ENCODE data around the gene AJAP1. TPM values are rescaled to one million over a fixed set of nuclear protein-coding genes. Genes with fewer than 3 reads are reported as not detected.

Gene AJAP1
- total RNA-seq, 1 donor from 2014 or later, result 0.44 TPM

GRCh38 chr1:4658643-4659628 lies 4.5 kb downstream of the AJAP1 start:
- no peak for ATAC-seq

DNA sequence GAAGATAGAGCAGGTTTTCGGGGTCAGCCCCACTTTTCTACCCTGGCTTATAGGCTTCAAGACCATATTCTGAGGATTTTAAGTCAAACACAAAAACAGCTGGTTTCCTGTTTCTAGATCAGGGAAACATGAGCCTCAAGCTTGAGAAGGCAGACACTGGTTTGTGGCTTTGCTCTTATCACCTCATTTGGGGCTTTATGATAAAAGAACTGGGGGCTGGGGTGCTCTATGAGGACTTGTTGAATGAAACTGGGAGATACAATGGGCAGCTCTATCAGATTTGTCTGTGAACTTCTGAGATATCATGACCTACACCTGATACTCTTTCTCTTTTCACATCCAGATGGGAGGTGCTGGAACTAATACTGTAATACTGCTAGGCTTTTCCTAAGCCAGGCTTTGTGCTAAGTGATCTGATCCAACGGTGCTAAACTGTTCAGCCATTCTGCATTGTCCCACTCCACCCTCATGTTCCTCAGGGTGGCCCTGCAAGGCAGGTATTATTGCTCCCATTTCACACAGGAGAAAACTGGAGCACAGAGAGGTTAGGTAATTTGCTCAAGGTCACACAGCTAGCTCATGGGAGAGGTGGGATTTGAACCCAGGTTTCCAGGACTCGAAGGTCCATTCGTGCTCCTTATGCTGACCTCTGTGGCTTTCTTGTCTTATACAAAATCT lies 6.6 kb downstream of the AJAP1 start:
- no peak for ATAC-seq

GRCh38 chr1:4661595-4661917 lies 7.1 kb downstream of the AJAP1 start:
- no peak for ATAC-seq

GRCh38 chr1:4662168-4662567 lies 7.8 kb downstream of the AJAP1 start:
- ATAC-seq, result no peak

- ATAC-seq, result no peak
These were observed 8.3 kb downstream of the AJAP1 start for GRCh38 chr1:4662723-4663122.

DNA sequence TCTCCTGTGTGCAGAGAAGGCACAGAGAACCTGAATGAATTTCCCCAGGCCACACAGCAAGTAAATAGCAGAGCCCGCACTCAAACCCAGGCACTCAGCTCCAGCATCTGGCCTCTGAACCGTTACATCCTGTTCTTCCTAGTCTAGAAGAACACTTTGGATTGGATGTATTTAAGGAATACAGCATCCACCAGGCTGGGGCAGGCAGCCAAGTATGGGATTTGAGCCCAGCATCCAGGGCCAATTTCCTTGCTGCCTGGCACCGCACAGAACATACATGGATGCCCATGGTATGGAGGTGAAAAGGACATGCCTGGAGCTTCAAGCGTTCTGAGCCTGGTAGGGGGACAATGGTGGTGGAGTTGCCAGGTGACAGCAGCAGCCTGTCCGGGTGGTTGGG lies 9.7 kb downstream of the AJAP1 start:
- no peak for ATAC-seq

- no peak for ATAC-seq
These were observed 10.2 kb downstream of the AJAP1 start for GRCh38 chr1:4664606-4665005.

- ATAC-seq, result no peak
These were observed 11.0 kb downstream of the AJAP1 start for GRCh38 chr1:4665456-4665855.

GRCh38 chr1:4666683-4667082 lies 12.3 kb downstream of the AJAP1 start:
- peak; percentile 62 for ATAC-seq

DNA sequence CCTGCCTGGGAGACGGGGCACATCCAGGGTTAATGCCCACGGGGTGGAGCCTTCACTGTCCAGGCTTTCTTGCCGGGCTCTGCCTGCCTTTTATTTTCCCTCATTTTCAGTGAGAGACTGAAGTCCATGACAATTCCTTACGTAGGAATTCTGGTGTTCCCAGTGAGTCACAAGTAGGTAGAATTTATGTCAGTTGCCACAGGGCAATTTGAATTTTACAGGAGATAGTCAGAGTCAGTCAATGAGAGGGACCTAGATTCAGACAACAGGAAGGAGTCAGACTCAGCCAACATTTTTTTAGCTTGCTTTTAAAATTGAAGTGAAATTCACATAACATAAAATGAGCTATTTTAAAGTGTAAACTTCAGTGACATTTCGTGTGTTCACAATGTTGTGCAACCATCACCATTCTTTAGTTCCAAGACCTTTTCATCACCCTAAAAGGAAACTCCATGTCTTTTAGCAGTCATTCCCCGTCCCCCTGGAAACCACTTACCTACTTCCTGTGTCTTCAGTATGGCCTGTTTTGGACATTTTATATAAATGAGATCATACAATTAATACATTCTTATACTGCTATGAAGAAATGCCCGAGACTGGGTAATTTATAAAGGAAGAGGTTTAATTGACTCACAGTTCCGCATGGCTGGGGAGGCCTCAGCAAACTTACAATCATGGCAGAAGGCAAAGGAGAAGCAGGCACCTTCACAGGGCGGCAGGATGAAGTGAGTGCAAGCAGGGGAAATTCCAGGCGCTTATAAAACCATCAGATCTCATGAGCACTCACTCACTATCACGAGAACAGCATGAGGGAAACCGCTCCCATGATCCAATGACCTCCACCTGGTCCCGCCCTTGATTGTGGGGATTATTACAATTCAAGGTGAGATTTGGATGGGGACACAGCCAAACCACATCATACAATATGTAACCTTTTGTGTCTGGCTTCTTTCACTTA lies 14.6 kb downstream of the AJAP1 start:
- no peak for ATAC-seq

DNA sequence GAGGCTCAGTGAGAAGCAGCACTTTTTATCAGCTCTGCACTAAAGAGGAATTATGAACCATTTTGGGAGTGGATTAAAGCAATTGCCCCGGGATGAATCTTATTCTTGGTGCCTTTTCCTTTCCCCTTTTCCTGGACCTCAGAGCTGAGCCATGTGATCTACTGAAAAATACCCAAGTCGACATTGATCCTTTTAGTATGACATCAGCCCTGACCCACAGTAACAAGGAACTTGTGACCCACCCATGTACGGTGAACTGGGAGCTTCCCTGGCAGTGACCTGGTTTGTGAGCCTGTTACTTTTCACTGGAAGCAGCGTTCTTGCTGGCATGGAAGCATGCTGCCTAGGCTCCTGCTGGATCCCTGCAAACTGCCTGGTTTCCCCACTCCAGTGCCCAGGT lies 15.9 kb downstream of the AJAP1 start:
- no peak for ATAC-seq

GRCh38 chr1:4671828-4672227 lies 17.4 kb downstream of the AJAP1 start:
- ATAC-seq, result no peak

DNA sequence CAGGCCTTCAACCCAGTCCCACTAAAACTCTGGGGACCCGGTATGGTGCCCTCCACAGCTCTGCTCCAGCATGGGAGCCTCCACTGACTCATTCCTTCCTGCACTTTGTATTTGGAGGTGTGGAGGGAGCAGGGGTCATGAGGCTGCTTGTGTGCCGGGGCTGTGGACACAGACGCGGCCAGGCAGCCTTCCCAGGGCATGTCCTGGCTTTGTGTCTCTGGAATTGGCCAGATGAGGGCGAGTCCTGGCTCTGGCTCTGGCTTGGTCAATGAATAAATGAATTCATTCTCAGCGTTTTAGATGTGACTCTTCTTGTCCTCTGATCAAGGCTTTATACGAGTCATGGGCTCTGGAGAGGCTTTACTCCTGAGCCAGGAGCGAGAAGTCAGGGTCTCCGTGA lies 19.1 kb downstream of the AJAP1 start:
- no peak for ATAC-seq

DNA sequence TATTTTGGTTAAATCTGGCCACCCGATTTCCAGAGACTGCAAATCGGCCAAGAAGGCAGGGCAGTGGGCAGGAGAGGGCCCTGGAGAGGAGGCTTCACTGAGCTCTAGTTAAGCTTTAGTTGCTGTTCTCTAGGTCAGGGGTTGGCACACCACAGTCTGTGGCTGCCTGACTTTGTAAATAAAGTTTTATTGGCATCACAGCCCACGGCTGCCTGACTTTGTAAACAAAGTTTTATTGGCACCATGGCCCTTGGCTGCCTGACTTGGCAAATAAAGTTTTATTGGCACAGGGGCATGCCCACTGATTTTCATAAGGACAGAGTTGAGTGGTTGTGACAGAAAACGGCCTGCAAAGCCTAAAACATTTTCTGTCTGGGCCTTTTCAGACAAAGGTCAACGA lies 19.7 kb downstream of the AJAP1 start:
- no peak for ATAC-seq

- no peak for ATAC-seq
These were observed 20.3 kb downstream of the AJAP1 start for GRCh38 chr1:4674676-4675075.

- ATAC-seq, result no peak
These were observed 21.2 kb downstream of the AJAP1 start for GRCh38 chr1:4675454-4676186.

GRCh38 chr1:4676253-4676652 lies 21.8 kb downstream of the AJAP1 start:
- no peak for ATAC-seq

DNA sequence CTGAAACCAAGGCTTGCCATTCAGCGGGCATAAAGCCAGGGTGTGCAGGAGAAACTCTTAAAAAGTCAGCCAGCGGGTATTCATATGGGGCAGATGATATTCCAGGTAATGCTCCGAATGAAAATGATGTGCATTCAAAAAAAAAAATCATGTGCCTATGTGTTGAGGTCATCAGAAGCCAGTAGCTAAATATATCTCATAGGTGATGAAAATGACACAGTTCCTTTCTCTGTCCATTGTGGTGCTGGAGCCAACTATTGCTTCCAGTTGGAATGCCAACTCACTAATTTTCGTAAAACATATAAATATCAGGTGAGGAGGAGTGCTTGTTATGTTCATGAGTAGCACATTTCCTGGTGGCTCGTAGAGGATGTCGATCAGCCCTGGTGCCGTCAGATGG lies 23.2 kb downstream of the AJAP1 start:
- ATAC-seq, result no peak

GRCh38 chr1:4678066-4678717 lies 23.8 kb downstream of the AJAP1 start:
- ATAC-seq, result no peak

DNA sequence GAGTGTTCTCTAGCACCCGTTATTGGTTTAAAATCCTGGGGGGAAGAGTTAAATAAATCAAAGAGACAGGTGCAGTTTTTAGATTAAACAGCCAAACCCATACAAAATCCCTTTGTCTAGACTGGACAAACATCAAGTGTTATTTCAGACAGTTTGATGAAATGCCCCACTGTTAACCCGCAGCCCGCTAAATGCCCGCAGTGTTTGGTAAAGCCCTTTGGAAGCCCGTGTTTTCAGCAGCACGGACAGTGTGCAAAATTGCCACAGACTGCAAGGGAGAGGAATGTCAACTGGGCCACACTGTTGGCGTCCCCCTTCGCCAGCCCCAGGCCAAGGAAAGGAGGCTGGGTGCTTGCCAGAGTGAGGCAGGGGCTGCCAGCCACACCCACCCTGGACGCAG lies 26.6 kb downstream of the AJAP1 start:
- ATAC-seq, result no peak

DNA sequence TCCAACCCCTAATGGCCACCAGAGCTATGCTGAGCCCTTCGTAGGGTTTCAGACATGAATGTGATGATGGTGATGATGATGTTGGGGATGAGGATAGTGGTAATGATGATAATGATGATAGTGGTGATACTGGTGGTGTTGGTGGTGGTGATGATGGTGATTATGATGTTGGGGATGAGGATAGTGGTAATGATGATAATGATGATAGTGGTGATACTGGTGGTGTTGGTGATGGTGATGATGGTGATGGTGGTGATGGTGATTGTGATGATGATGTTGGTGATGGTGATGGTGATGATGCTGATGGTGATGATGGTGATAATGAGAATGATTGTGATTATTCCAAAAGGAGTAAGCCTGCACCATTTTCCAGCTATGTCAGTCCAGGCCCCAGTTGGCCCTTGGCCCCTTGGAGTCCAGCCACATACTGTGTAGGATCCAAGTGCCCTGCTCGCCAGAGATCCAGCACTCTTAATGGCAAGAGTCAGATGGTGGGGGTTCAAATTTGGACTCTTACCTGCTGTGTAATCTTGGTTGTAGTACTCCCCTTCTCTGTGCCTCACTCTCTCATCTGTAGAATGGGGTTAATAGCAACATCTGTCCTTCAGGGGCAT lies 28.3 kb downstream of the AJAP1 start:
- no peak for ATAC-seq

Data from esophagus mucosa (tissue), 1 donor.